Measurements from ENCODE around the gene RBM19.

GRCh38 chr12:113946175-113946574 lies 19.9 kb downstream of the RBM19 start:
- TF ChIP-seq CTCF (IDR thresholded peaks at IDR 0.05) (no peak), JUNB (IDR thresholded peaks at IDR 0.05) (no peak), CHD2 (IDR thresholded peaks at IDR 0.05; ENCODE audit: low read length, partially characterized antibody) (no peak), NFE2L2 (conservative IDR thresholded peaks at IDR 0.05; ENCODE audit: low read length) (no peak), EP300 (IDR thresholded peaks at IDR 0.05) (no peak), KDM1A (IDR thresholded peaks at IDR 0.05; ENCODE audit: low read depth) (no peak), NPAS2 (CRISPR knock-in tag; IDR thresholded peaks at IDR 0.05; ENCODE audit: borderline replicate concordance) (no peak), POLR2A (IDR thresholded peaks at IDR 0.05; ENCODE audit: low read length) (no peak), HOXB13 (CRISPR knock-in tag; IDR thresholded peaks at IDR 0.05; ENCODE audit: low read depth) (no peak), HDAC2 (IDR thresholded peaks at IDR 0.05) (no peak), ZNF302 (CRISPR knock-in tag; IDR thresholded peaks at IDR 0.05) (no peak), MAZ (IDR thresholded peaks at IDR 0.05; ENCODE audit: borderline replicate concordance, low read depth, low read length) (no peak)
- TF ChIP-seq, protein P1, sequence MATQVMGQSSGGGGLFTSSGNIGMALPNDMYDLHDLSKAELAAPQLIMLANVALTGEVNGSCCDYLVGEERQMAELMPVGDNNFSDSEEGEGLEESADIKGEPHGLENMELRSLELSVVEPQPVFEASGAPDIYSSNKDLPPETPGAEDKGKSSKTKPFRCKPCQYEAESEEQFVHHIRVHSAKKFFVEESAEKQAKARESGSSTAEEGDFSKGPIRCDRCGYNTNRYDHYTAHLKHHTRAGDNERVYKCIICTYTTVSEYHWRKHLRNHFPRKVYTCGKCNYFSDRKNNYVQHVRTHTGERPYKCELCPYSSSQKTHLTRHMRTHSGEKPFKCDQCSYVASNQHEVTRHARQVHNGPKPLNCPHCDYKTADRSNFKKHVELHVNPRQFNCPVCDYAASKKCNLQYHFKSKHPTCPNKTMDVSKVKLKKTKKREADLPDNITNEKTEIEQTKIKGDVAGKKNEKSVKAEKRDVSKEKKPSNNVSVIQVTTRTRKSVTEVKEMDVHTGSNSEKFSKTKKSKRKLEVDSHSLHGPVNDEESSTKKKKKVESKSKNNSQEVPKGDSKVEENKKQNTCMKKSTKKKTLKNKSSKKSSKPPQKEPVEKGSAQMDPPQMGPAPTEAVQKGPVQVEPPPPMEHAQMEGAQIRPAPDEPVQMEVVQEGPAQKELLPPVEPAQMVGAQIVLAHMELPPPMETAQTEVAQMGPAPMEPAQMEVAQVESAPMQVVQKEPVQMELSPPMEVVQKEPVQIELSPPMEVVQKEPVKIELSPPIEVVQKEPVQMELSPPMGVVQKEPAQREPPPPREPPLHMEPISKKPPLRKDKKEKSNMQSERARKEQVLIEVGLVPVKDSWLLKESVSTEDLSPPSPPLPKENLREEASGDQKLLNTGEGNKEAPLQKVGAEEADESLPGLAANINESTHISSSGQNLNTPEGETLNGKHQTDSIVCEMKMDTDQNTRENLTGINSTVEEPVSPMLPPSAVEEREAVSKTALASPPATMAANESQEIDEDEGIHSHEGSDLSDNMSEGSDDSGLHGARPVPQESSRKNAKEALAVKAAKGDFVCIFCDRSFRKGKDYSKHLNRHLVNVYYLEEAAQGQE (IDR thresholded peaks at IDR 0.05) = no peak
- TF ChIP-seq, protein P2, sequence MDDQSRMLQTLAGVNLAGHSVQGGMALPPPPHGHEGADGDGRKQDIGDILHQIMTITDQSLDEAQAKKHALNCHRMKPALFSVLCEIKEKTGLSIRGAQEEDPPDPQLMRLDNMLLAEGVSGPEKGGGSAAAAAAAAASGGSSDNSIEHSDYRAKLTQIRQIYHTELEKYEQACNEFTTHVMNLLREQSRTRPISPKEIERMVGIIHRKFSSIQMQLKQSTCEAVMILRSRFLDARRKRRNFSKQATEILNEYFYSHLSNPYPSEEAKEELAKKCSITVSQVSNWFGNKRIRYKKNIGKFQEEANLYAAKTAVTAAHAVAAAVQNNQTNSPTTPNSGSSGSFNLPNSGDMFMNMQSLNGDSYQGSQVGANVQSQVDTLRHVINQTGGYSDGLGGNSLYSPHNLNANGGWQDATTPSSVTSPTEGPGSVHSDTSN (IDR thresholded peaks at IDR 0.05) = no peak

Measured in A549 (cell line).